AG10803 (cell line): ENCODE results near the gene NCOA6.

Source experiments
- DNase-seq: peaks from one replicate; pipeline ENCODE4 v3.0.0; 2010; ENCODE audit warnings: low read depth
- H3K4me3 ChIP-seq: 2 replicates; pipeline ENCODE4 v1.5.1; 2011; ENCODE audit warnings: mild to moderate bottlenecking, low read length, control low read depth
- TF ChIP-seq, protein P1 (sequence below): conservative IDR thresholded peaks from 2 replicates; pipeline ENCODE4 v1.5.1; 2011; ENCODE audit warnings: mild to moderate bottlenecking, low read length, control low read depth, inconsistent platforms

Gene NCOA6

DNA sequence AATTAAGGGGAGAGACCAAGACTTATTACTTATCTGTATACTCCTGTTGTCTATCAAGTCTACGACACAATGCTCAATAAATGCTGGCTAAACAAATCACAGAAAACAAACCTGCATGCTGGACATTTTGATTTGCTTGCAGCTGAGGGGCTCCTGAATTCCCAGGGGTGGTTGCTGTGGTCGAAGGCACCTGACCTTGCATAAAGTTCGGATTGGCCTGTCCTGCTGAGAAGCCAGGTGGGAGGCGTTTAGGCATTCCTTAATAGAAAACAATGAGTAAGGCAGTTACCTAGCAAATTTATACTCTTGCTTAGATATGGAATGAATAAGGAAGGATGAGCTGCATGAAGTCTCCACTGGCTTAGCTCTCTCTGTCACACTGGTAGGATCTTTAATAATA, 70.8 kb downstream of the NCOA6 start:
- DNase-seq: no peak
- no peak overlapping the region for H3K4me3 ChIP-seq
- TF ChIP-seq, protein P1, sequence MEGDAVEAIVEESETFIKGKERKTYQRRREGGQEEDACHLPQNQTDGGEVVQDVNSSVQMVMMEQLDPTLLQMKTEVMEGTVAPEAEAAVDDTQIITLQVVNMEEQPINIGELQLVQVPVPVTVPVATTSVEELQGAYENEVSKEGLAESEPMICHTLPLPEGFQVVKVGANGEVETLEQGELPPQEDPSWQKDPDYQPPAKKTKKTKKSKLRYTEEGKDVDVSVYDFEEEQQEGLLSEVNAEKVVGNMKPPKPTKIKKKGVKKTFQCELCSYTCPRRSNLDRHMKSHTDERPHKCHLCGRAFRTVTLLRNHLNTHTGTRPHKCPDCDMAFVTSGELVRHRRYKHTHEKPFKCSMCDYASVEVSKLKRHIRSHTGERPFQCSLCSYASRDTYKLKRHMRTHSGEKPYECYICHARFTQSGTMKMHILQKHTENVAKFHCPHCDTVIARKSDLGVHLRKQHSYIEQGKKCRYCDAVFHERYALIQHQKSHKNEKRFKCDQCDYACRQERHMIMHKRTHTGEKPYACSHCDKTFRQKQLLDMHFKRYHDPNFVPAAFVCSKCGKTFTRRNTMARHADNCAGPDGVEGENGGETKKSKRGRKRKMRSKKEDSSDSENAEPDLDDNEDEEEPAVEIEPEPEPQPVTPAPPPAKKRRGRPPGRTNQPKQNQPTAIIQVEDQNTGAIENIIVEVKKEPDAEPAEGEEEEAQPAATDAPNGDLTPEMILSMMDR: no peak

GRCh38 chr20:34753706-34754461, 71.6 kb downstream of the NCOA6 start:
- no peak overlapping the region for H3K4me3 ChIP-seq
- TF ChIP-seq, protein P1: peak; percentile 17; the same call in 1 of the 2 replicates
- peak; percentile 68 for DNase-seq

GRCh38 chr20:34751453-34751852, 74.0 kb downstream of the NCOA6 start:
- DNase-seq: no peak
- TF ChIP-seq, protein P1: no peak

GRCh38 chr20:34750484-34750883, 75.0 kb downstream of the NCOA6 start:
- H3K4me3 ChIP-seq: no peak overlapping the region
- TF ChIP-seq, protein P1: no peak
- no peak for DNase-seq

More at GRCh38 chr20:34751453-34751852, 74.0 kb downstream of the NCOA6 start:
- no peak overlapping the region for H3K4me3 ChIP-seq

DNA sequence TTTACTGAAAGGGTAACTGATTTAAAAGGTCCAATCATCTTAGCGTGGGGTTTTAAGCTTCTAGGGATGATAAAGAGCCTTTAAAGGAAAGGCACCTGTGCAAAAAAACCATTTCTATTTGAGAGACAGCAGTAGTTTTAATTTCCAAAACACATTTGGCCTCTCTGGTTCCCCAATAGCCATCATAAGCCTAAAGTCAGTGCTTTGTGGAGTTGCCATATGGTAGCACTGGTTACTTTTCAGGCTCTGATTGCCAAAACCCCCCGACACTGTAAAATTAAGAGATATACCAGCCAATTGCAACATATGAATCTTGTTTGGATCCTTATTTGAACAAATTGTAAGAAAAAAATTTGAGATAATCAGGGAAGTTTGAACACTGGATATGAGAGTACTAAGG, 76.7 kb downstream of the NCOA6 start:
- no peak overlapping the region for H3K4me3 ChIP-seq
- DNase-seq: no peak
- TF ChIP-seq, protein P1: no peak

- TF ChIP-seq, protein P1: no peak
- no peak for DNase-seq
- H3K4me3 ChIP-seq: no peak overlapping the region
Observed at GRCh38 chr20:34747479-34747878, 78.0 kb downstream of the NCOA6 start.

DNA sequence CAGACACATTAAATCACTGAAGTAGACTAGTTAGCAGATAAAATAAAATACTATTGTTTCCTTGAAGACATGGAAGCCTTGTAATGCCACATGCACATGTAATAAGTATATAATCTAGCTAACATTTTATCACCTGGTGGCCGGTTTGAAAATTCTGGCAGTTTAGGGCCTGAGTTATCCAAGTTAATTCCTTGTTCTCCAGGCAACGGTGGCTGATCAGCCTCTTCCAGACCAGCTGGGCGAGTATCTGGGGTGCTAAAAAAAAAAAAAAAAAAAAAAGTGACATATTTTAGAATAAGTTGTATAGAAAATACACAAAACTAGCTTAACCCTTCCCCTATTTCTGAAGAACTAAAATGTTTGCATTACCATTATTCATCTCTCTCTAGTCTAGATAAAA, 78.8 kb downstream of the NCOA6 start:
- TF ChIP-seq, protein P1: no peak
- no peak overlapping the region for H3K4me3 ChIP-seq
- no peak for DNase-seq
